ELF-1 (cell line): ENCODE data around the gene CCDC97.
"Not testable (repeated sequence)": the region's sequence is repeated elsewhere in the genome, so short reads cannot be mapped to it uniquely, and the experiment has no call there.

Source experiments
- DNase-seq: peaks from one replicate; pipeline ENCODE4 v3.0.0-alpha.2; 2016; ENCODE audit warnings: low read depth, low spot score

The CCDC97 gene

GRCh38 chr19:41363753-41364523, 54.0 kb downstream of the CCDC97 start, which contains the start of gene B9D2:
TSS of gene B9D2 (minus strand) at chr19:41364149. CDS start at chr19:41363519, 630 bp downstream.
- peak; percentile 99 for DNase-seq

- no peak for DNase-seq
These were observed 54.8 kb downstream of the CCDC97 start for GRCh38 chr19:41364524-41365391.

GRCh38 chr19:41366089-41366488, 56.1 kb downstream of the CCDC97 start:
- DNase-seq: no peak

GRCh38 chr19:41367848-41368301, 57.9 kb downstream of the CCDC97 start:
- DNase-seq: no peak

- no peak for DNase-seq
These were observed 59.8 kb downstream of the CCDC97 start for GRCh38 chr19:41369769-41370168.

GRCh38 chr19:41371119-41371518, 61.1 kb downstream of the CCDC97 start:
- DNase-seq: not testable (repeated sequence)

GRCh38 chr19:41371541-41371940, 61.6 kb downstream of the CCDC97 start:
- no peak for DNase-seq

- no peak for DNase-seq
These were observed 62.5 kb downstream of the CCDC97 start for GRCh38 chr19:41372501-41372900.

GRCh38 chr19:41373993-41374392, 64.0 kb downstream of the CCDC97 start:
- DNase-seq: no peak
